BJ (cell line): ENCODE data around the gene CYTH3. TPM values are rescaled to one million over a fixed set of nuclear protein-coding genes. Genes with fewer than 3 reads are reported as not detected.
"Not testable (repeated sequence)": the region's sequence is repeated elsewhere in the genome, so short reads cannot be mapped to it uniquely, and the experiment has no call there.

Source experiments
- CTCF ChIA-PET: fragments of 350-600 bp; formaldehyde crosslinking; extraction: SDS; loops from one replicate; lab custom pipeline; 2021; ENCODE audit warnings: antibody characterized with exemption, inconsistent platforms; lab: Yijun Ruan, JAX
- POLR2A ChIA-PET: fragments of 300-600 bp; sonication (Branson Sonifier 250); formaldehyde crosslinking; extraction: SDS; loops from one replicate; lab custom pipeline; 2021; ENCODE audit warnings: antibody characterized with exemption; lab: Charles Lee
- DNase-seq: peaks from one replicate; pipeline ENCODE4 v3.0.0-alpha.2; 2011; ENCODE audit warnings: low read depth
- H3K27me3 ChIP-seq: 2 replicates; pipeline ENCODE4 v1.6.0; 2011; ENCODE audit warnings: low read length; ENCODE audit not compliant: control insufficient read depth, insufficient read depth
- H3K36me3 ChIP-seq: 2 replicates; pipeline ENCODE4 v1.5.1; 2011; ENCODE audit warnings: low read length; ENCODE audit not compliant: control insufficient read depth, insufficient read depth
- H3K4me3 ChIP-seq: 2 replicates; pipeline ENCODE4 v1.5.1; 2011; ENCODE audit warnings: low read depth, mild to moderate bottlenecking, control low read depth, low read length
- polyA plus RNA-seq: library from polyadenylated mRNA; depleted of rRNA; stranded (reverse); fragments of >200 nt; gene quantifications from 2 replicates; pipeline ENCODE4 v1.2.3, GENCODE V29; 2011
- TF ChIP-seq, protein P1 (sequence below): IDR thresholded peaks from 2 replicates; pipeline ENCODE4 v1.5.1; 2011; ENCODE audit warnings: low read depth, mild to moderate bottlenecking, control low read depth, inconsistent platforms, low read length, moderate library complexity; ENCODE audit not compliant: insufficient read depth

CYTH3 gene
- polyA plus RNA-seq, 1 experiment, result 45.5 TPM

DNA sequence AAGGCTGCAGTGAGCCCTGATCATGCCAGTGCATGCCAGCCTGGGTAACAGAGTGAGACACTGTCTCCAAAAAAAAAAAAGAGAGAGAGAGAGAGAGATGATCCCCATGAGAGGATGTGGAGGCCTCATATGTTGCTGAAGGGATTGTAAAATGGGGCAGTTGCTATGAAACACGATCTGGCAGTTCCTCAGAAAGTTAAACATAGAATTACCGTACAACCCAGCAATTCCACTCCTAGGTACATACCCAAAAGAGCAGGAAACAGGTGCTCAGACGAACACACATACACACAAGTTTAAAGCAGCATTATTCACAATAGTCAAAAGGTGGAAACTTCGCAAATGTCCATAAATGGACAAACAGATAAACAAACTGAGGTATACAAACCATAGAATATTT is 27.4 kb upstream of the CYTH3 start:
- Histone ChIP-seq H3K4me3 (no peak overlapping the region), H3K27me3 (no peaks in the 10 kb centered on the region), H3K36me3 (no peaks in the 10 kb centered on the region)
- CTCF ChIA-PET, result no interaction called here
- no peak for DNase-seq
- TF ChIP-seq, protein P1, sequence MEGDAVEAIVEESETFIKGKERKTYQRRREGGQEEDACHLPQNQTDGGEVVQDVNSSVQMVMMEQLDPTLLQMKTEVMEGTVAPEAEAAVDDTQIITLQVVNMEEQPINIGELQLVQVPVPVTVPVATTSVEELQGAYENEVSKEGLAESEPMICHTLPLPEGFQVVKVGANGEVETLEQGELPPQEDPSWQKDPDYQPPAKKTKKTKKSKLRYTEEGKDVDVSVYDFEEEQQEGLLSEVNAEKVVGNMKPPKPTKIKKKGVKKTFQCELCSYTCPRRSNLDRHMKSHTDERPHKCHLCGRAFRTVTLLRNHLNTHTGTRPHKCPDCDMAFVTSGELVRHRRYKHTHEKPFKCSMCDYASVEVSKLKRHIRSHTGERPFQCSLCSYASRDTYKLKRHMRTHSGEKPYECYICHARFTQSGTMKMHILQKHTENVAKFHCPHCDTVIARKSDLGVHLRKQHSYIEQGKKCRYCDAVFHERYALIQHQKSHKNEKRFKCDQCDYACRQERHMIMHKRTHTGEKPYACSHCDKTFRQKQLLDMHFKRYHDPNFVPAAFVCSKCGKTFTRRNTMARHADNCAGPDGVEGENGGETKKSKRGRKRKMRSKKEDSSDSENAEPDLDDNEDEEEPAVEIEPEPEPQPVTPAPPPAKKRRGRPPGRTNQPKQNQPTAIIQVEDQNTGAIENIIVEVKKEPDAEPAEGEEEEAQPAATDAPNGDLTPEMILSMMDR, result no peak
- POLR2A ChIA-PET, result no interaction called here

DNA sequence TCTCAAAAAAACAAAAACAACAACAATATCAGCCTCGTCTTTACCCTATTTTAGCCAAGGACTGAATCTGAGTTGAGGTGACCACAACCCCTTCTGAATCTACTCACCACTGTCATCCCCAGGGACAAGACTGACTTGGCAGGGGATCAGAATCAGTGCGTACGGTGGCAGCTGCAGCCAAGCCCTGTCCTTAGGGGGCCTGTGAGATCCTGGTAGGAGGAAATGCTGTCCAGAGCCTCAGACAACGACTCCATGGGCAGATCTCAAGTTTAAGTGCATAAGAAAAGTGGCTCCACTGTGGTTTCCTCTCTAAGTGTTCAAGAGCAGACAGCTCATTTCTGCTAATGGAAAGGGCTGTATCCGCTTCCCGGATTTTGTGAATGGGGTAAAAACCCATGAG is 22.4 kb upstream of the CYTH3 start:
- POLR2A ChIA-PET, result interaction anchor here (0.5 to 0.6 kb wide), 2 partner anchors 8 to 35 kb away, joined by 4 read pairs; no protein-coding TSS in a partner anchor
- no peaks in the 10 kb centered on the region for H3K36me3 ChIP-seq
- TF ChIP-seq, protein P1, result no peak
- no peak overlapping the region for H3K4me3 ChIP-seq
- CTCF ChIA-PET, result interaction anchor here (0.8 kb wide), 1 partner anchor 8 kb away, joined by 3 read pairs; no protein-coding TSS in a partner anchor
- H3K27me3 ChIP-seq, result no peaks in the 10 kb centered on the region
- DNase-seq, result no peak

DNA sequence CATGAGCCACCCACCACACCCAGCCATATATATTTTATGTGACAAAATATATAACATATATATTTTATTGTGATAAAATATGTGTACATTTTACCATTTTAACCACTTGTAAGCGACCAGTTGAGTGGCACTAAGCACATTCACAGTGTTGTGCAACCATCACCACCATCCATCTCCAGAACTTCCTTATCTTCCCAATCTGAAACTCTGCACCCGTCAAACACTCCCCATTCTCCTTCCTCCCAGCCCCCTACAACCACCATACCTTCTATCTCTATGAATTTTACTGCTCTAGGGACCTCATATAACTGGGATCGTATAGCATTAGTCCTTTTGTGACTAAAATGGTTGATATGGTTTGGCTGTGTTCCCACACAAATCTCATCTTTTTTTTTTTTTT is 20.8 kb upstream of the CYTH3 start:
- Histone ChIP-seq H3K4me3 (no peak overlapping the region), H3K27me3 (no peaks in the 10 kb centered on the region), H3K36me3 (no peaks in the 10 kb centered on the region)
- POLR2A ChIA-PET, result no interaction called here
- no peak for DNase-seq
- TF ChIP-seq, protein P1, result no peak
- CTCF ChIA-PET, result no interaction called here

DNA sequence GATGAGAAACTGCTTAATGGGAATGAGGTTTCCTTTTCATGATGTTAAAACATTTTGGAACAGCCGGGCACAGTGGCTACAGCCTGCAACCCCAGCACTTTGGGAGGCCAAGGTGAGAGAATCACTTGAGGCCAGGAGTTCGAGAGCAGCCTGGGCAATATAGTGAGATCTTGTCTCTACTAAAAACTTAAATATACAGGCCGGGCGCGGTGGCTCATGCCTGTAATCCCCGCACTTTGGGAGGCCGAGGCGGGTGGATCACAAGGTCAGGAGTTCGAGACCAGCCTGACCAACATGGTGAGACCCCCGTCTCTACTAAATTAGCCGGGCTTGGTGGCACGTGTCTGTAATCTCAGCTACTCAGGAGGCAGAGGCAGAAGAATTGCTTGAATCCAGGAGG is 19.5 kb upstream of the CYTH3 start:
- H3K27me3 ChIP-seq, DNase-seq, H3K36me3 ChIP-seq, H3K4me3 ChIP-seq, CTCF ChIA-PET, POLR2A ChIA-PET: not testable (repeated sequence)

DNA sequence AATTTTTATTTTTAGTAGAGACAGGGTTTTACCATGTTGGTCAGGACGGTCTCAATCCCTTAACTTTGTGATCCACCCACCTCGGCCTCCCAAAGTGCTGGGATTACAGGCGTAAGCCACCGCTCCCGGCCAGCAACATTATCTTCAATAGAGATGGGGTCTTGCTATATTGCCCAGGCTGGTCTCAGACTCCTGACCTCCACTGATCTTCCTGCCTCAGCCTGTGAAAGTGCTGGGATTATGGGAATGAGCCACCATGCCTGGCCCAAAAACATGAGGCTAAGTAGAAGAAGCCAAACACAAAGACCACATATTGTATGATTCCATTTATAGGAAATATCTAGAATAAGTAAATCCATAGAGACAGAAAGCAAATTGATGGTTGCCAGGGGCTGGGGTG is 19.1 kb upstream of the CYTH3 start:
- TF ChIP-seq, protein P1, result no peak

DNA sequence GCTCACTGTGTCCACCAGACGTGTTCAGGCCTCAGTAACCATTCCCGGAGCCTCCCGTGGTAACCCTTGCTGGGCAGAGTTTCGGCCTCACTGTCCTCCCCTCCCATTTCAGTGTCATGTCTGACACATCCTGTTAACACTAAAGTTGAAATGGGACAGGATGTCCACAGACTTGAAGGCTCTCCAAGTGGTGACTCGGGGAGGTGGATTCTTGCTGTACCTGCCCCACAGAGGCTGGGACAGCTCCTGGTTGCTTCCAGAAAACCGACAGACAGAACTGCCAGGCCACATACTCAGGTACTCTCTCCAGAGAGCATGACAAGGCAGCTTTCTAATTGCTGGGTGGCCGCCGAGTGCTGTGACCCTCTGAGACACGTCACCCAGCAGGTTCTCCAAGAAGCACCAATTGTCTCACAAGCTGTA is 17.9 kb upstream of the CYTH3 start:
- TF ChIP-seq, protein P1, result no peak
- no peak for DNase-seq
- no peaks in the 10 kb centered on the region for H3K27me3 ChIP-seq

More for the DNA sequence above, 19.1 kb upstream of the CYTH3 start:
- POLR2A ChIA-PET, result no interaction called here
- Histone ChIP-seq H3K36me3 (no peaks in the 10 kb centered on the region), H3K27me3 (no peaks in the 10 kb centered on the region), H3K4me3 (no peak overlapping the region)
- no peak for DNase-seq
- CTCF ChIA-PET, result no interaction called here

More for the DNA sequence above, 17.9 kb upstream of the CYTH3 start:
- Histone ChIP-seq H3K4me3 (no peak overlapping the region), H3K36me3 (no peaks in the 10 kb centered on the region)
- CTCF ChIA-PET, result no interaction called here
- POLR2A ChIA-PET, result no interaction called here
